Vagina (tissue), 2 donors: ENCODE data around the gene SYMPK.

ENCODE experiments used
- CTCF ChIP-seq, 3 experiments: fragments of 450-650 bp in 2 of 3; fragments of 200-600 bp in 1 of 3; sonication (generic) in 1 of 3; IDR thresholded peaks; one replicate each; pipeline ENCODE4 v1.5.1; 2017 to 2019; ENCODE audit warnings: antibody characterized with exemption in 3 of 3, mild to moderate bottlenecking in 2 of 3, moderate library complexity in 2 of 3
- POLR2A ChIP-seq, 2 donors: fragments of 450-650 bp; IDR thresholded peaks; one replicate each; pipeline ENCODE4 v1.6.1; 2017; ENCODE audit warnings: antibody characterized with exemption in 2 of 2, mild to moderate bottlenecking in 2 of 2, moderate library complexity in 2 of 2

- no peak for TF ChIP-seq POLR2A (IDR thresholded peaks at IDR 0.05)
- no peak for TF ChIP-seq CTCF (IDR thresholded peaks at IDR 0.05)
These were observed 20.6 kb upstream of the SYMPK start for GRCh38 chr19:45883586-45883880.
